ENCODE measurements around the gene KHDC1L.

GRCh38 chr6:73177221-73177944 lies 47.9 kb downstream of the KHDC1L start:
- TF ChIP-seq CTCF (IDR thresholded peaks at IDR 0.05; ENCODE audit: insufficient read depth, low read length) (no peak), GABPA (IDR thresholded peaks at IDR 0.05; ENCODE audit: low read depth) (no peak)
